HepG2 (cell line): ENCODE measurements around the gene RAC3. TPM values are rescaled to one million over a fixed set of nuclear protein-coding genes. Genes with fewer than 3 reads are reported as not detected.

ENCODE experiments used
- CBX5 ChIP-seq: sonication (generic); formaldehyde crosslinking; IDR thresholded peaks from 2 replicates; pipeline ENCODE4 v1.4.0; 2020; ENCODE audit warnings: missing genetic modification reagents, borderline replicate concordance
- MIER2 ChIP-seq: IDR thresholded peaks from 2 replicates; pipeline ENCODE4 v1.6.1; 2016; ENCODE audit warnings: missing biosample characterization, missing genetic modification reagents
- NCOA1 ChIP-seq: sonication (generic); formaldehyde crosslinking; IDR thresholded peaks from 2 replicates; pipeline ENCODE4 v1.9.0; 2021; ENCODE audit warnings: missing genetic modification reagents
- NR2F1 ChIP-seq, 2 experiments: fragments of 450-650 bp in 1 of 2; formaldehyde crosslinking in 1 of 2; IDR thresholded peaks; 2 replicates each; pipeline versions ENCODE4 v1.5.0 to v1.6.1; 2016 to 2020; ENCODE audit warnings: mild to moderate bottlenecking in 1 of 2, missing compliant biosample characterization in 1 of 2, missing genetic modification reagents in 1 of 2, moderate library complexity in 1 of 2
- REXO4 ChIP-seq: sonication (generic); formaldehyde crosslinking; IDR thresholded peaks from 2 replicates; pipeline ENCODE4 v1.8.0; 2022; ENCODE audit warnings: missing genetic modification reagents, mild to moderate bottlenecking, borderline replicate concordance
- SOX6 ChIP-seq, 2 experiments: fragments of 450-650 bp in 1 of 2; sonication (generic) in 1 of 2; formaldehyde crosslinking in 1 of 2; IDR thresholded peaks; 2 replicates each; pipeline versions ENCODE4 v1.4.0 to v1.6.1; 2017 to 2020; ENCODE audit warnings: antibody characterized with exemption in 1 of 2, mild to moderate bottlenecking in 1 of 2, missing genetic modification reagents in 1 of 2
- TAF1 ChIP-seq: sonication (generic); formaldehyde crosslinking; IDR thresholded peaks from 2 replicates; pipeline ENCODE4 v1.4.0; 2020; ENCODE audit warnings: missing genetic modification reagents
- U2AF1 ChIP-seq: fragments of 200-400 bp; formaldehyde crosslinking; optimal IDR thresholded peaks from 2 replicates; pipeline ENCODE3; 2017; ENCODE audit warnings: mild to moderate bottlenecking, low read depth, low read length
- ZFX ChIP-seq: sonication (generic); formaldehyde crosslinking; IDR thresholded peaks from 2 replicates; pipeline ENCODE4 v1.4.0; 2020; ENCODE audit warnings: mild to moderate bottlenecking, low read depth, missing genetic modification reagents, moderate library complexity
- ZNF766 ChIP-seq: sonication (generic); formaldehyde crosslinking; IDR thresholded peaks from 2 replicates; pipeline ENCODE4 v1.5.0; 2020; ENCODE audit warnings: missing genetic modification reagents, borderline replicate concordance
- polyA plus RNA-seq, 8 experiments: library from polyadenylated mRNA; depleted of rRNA in 3 of 8; stranded (reverse) in 7 of 8; unstranded in 1 of 8; fragments of >200 nt; fragmentation: Illumina TruSeq in 4 of 8; extraction: Trizol in 4 of 8; gene quantifications; 2 replicates each; pipeline versions ENCODE4 v1.2.1 to v1.2.3, GENCODE V29; 2011 to 2016; ENCODE audit warnings: low read depth in 4 of 8, missing spikeins in 1 of 8, mixed read lengths in 1 of 8; ENCODE audit not compliant: insufficient read depth in 1 of 8
- total RNA-seq, 5 experiments: library from RNA; depleted of rRNA; stranded (reverse); fragments of >200 nt; fragmentation: Illumina TruSeq; extraction: Trizol; gene quantifications; 2 replicates each; pipeline ENCODE4 v1.2.3, GENCODE V29; 2016; ENCODE audit warnings: low read depth in 1 of 5
- TF ChIP-seq, protein P1 (sequence below): IDR thresholded peaks from 2 replicates; pipeline ENCODE4 v1.6.1; 2016; ENCODE audit warnings: low read depth, control low read depth
- TF ChIP-seq, protein P2 (sequence below): sonication (generic); formaldehyde crosslinking; conservative IDR thresholded peaks from 2 replicates; pipeline ENCODE4 v1.8.1; 2023; ENCODE audit warnings: missing genetic modification reagents
- TF ChIP-seq, protein P3 (sequence below): sonication (generic); formaldehyde crosslinking; IDR thresholded peaks from 2 replicates; pipeline ENCODE4 v1.4.0; 2020; ENCODE audit warnings: missing genetic modification reagents, mild to moderate bottlenecking, borderline replicate concordance
- TF ChIP-seq, protein P4 (sequence below): IDR thresholded peaks from 2 replicates; pipeline ENCODE4 v1.6.1; 2016; ENCODE audit warnings: missing genetic modification reagents, missing compliant biosample characterization
- TF ChIP-seq, protein P5 (sequence below): sonication (generic); formaldehyde crosslinking; IDR thresholded peaks from 2 replicates; pipeline ENCODE4 v1.5.1; 2020; ENCODE audit warnings: missing genetic modification reagents, mild to moderate bottlenecking, borderline replicate concordance
- TF ChIP-seq, protein P6 (sequence below): sonication (generic); formaldehyde crosslinking; IDR thresholded peaks from 2 replicates; pipeline ENCODE4 v1.5.1; 2020; ENCODE audit warnings: missing genetic modification reagents, mild to moderate bottlenecking, borderline replicate concordance

The RAC3 gene
- total and polyA plus RNA-seq, 2 of the 13 experiments (the other 11 are each of a cell fraction or from before 2014, with no cell fraction given): 10.5 to 21.3 TPM

DNA sequence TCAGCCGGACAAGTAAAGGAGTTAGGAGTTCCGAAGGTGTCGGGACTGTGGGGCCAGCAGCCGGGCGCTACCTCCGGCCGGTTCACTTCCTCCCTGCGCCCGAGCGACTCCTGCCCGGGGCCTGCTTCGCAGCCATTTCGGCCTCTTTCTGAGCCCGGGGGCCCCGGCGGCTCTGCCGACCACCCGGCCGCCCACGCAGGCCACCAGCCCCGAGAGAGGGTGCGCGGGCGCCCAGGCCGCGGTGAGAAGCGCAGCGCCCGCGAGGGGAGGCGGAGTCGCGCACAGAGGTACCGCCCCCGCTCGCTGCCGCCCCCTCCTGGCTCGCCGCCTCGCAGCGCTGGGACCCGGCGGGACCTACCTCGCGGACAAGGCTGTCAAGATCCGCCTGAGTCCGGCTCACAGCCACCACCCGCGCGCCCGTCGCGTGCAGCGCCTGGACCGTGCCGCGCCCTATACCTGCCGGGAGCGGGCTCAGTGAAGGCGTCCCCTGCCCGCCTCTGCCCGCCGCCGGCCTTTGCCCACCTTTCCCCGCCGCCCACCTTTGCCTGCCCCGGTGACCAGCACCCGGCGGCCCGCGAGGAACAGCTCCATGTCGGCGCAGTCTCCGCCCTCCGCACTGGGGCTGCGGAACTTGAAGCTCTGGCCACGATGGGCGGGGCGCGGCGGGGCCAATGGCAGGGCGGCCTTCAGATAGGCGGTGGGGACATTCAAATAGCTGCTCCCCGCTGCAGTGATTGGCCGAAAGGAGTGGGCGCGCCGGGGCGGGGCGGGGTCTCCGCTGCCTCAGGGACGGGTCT is 5.8 kb downstream of the RAC3 start, which contains the start of gene DCXR (continued):
- TF ChIP-seq, protein P1, sequence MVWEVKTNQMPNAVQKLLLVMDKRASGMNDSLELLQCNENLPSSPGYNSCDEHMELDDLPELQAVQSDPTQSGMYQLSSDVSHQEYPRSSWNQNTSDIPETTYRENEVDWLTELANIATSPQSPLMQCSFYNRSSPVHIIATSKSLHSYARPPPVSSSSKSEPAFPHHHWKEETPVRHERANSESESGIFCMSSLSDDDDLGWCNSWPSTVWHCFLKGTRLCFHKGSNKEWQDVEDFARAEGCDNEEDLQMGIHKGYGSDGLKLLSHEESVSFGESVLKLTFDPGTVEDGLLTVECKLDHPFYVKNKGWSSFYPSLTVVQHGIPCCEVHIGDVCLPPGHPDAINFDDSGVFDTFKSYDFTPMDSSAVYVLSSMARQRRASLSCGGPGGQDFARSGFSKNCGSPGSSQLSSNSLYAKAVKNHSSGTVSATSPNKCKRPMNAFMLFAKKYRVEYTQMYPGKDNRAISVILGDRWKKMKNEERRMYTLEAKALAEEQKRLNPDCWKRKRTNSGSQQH (CRISPR knock-in tag): peak; percentile 77; the same call in 1 of the 2 replicates
- TF ChIP-seq, protein P2, sequence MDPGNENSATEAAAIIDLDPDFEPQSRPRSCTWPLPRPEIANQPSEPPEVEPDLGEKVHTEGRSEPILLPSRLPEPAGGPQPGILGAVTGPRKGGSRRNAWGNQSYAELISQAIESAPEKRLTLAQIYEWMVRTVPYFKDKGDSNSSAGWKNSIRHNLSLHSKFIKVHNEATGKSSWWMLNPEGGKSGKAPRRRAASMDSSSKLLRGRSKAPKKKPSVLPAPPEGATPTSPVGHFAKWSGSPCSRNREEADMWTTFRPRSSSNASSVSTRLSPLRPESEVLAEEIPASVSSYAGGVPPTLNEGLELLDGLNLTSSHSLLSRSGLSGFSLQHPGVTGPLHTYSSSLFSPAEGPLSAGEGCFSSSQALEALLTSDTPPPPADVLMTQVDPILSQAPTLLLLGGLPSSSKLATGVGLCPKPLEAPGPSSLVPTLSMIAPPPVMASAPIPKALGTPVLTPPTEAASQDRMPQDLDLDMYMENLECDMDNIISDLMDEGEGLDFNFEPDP (CRISPR knock-in tag): no peak
- TF ChIP-seq CBX5 (CRISPR knock-in tag): peak; percentile 81
- TF ChIP-seq SOX6 (IDR thresholded peaks at IDR 0.05): no peak
- peak; percentile 61 for TF ChIP-seq SOX6 (CRISPR knock-in tag; IDR thresholded peaks at IDR 0.05)
- TF ChIP-seq NR2F1 (CRISPR knock-in tag; IDR thresholded peaks at IDR 0.05): peak in 1 of 2 experiments; percentile 41; a peak in 1 of 4 replicates
- TF ChIP-seq, protein P3, sequence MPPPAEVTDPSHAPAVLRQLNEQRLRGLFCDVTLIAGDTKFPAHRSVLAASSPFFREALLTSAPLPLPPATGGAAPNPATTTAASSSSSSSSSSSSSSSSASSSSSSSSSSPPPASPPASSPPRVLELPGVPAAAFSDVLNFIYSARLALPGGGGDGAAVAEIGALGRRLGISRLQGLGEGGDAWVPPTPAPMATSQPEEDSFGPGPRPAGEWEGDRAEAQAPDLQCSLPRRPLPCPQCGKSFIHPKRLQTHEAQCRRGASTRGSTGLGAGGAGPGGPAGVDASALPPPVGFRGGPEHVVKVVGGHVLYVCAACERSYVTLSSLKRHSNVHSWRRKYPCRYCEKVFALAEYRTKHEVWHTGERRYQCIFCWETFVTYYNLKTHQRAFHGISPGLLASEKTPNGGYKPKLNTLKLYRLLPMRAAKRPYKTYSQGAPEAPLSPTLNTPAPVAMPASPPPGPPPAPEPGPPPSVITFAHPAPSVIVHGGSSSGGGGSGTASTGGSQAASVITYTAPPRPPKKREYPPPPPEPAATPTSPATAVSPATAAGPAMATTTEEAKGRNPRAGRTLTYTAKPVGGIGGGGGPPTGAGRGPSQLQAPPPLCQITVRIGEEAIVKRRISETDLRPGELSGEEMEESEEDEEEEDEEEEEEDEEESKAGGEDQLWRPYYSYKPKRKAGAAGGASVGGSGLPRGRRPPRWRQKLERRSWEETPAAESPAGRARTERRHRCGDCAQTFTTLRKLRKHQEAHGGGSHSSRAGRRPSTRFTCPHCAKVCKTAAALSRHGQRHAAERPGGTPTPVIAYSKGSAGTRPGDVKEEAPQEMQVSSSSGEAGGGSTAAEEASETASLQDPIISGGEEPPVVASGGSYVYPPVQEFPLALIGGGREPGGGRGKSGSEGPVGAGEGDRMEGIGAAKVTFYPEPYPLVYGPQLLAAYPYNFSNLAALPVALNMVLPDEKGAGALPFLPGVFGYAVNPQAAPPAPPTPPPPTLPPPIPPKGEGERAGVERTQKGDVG (CRISPR knock-in tag): no peak
- TF ChIP-seq ZFX (CRISPR knock-in tag): peak; percentile 98
- TF ChIP-seq U2AF1: no peak
- TF ChIP-seq, protein P4, sequence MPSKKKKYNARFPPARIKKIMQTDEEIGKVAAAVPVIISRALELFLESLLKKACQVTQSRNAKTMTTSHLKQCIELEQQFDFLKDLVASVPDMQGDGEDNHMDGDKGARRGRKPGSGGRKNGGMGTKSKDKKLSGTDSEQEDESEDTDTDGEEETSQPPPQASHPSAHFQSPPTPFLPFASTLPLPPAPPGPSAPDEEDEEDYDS (CRISPR knock-in tag): peak; percentile 100
- TF ChIP-seq, protein P5, sequence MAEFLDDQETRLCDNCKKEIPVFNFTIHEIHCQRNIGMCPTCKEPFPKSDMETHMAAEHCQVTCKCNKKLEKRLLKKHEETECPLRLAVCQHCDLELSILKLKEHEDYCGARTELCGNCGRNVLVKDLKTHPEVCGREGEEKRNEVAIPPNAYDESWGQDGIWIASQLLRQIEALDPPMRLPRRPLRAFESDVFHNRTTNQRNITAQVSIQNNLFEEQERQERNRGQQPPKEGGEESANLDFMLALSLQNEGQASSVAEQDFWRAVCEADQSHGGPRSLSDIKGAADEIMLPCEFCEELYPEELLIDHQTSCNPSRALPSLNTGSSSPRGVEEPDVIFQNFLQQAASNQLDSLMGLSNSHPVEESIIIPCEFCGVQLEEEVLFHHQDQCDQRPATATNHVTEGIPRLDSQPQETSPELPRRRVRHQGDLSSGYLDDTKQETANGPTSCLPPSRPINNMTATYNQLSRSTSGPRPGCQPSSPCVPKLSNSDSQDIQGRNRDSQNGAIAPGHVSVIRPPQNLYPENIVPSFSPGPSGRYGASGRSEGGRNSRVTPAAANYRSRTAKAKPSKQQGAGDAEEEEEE (CRISPR knock-in tag): no peak
- peak; percentile 85; the same call in 1 of the 2 replicates for TF ChIP-seq NCOA1
- TF ChIP-seq REXO4 (CRISPR knock-in tag): no peak; the same call in 1 of the 2 replicates
- TF ChIP-seq TAF1: peak; percentile 87
- TF ChIP-seq ZNF766: no peak
- peak; percentile 14 for TF ChIP-seq MIER2
- TF ChIP-seq, protein P6, sequence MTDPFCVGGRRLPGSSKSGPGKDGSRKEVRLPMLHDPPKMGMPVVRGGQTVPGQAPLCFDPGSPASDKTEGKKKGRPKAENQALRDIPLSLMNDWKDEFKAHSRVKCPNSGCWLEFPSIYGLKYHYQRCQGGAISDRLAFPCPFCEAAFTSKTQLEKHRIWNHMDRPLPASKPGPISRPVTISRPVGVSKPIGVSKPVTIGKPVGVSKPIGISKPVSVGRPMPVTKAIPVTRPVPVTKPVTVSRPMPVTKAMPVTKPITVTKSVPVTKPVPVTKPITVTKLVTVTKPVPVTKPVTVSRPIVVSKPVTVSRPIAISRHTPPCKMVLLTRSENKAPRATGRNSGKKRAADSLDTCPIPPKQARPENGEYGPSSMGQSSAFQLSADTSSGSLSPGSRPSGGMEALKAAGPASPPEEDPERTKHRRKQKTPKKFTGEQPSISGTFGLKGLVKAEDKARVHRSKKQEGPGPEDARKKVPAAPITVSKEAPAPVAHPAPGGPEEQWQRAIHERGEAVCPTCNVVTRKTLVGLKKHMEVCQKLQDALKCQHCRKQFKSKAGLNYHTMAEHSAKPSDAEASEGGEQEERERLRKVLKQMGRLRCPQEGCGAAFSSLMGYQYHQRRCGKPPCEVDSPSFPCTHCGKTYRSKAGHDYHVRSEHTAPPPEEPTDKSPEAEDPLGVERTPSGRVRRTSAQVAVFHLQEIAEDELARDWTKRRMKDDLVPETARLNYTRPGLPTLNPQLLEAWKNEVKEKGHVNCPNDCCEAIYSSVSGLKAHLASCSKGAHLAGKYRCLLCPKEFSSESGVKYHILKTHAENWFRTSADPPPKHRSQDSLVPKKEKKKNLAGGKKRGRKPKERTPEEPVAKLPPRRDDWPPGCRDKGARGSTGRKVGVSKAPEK (CRISPR knock-in tag): no peak
